NB4 (cell line): ENCODE measurements around the gene SLC35E4.

Source experiments
- POLR2A ChIP-seq: IDR thresholded peaks from 2 replicates; pipeline ENCODE4 v1.6.1; 2011; ENCODE audit warnings: mild to moderate bottlenecking; ENCODE audit not compliant: insufficient read length; ENCODE audit errors: extremely low read depth
- TF ChIP-seq, protein P1 (sequence below): IDR thresholded peaks from one replicate; pipeline ENCODE4 v1.5.1; 2012; ENCODE audit warnings: low read depth, low read length
- TF ChIP-seq, protein P2 (sequence below): IDR thresholded peaks from 2 replicates; pipeline ENCODE4 v1.6.1; 2011; ENCODE audit warnings: low read depth, low read length

DNA sequence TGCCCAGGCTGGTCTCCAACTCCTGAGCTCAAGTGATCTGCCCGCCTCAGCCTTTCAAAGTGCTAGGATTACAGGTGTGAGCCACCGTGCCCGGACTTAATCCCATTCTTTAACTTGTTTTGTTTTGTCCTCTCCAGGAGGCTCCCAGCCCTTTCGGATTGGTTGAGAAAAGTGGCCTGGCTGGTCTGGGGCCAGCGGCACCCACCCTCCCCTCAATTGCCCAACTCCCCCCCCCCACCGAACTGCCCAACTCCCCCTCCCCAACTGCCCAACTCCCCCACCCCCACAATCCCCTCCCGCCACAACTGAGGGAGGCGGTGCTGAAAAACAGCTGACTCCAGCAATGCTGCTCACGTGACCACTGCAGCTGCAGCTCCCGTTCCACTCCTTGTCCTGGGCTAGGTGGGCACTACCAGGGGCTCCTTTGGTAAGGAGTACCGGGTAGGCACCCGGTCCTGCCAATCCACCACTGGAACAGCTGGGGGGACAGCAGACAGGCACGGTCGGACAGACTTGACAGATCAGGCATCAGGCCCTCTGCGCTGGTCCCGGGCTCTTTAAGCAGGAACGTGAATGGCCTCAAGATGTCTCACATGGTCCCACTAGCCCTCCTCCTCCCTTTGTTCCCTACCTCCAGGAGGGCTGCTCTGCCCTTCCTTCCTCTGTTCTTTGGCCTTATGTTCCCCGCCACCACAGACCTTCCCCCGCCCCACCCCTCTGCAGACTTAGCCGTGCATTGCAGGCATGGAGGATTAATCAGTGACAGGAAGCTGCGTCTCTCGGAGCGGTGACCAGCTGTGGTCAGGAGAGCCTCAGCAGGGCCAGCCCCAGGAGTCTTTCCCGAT lies 28.9 kb upstream of the SLC35E4 start, which contains the start of gene TCN2:
- TF ChIP-seq, protein P1, sequence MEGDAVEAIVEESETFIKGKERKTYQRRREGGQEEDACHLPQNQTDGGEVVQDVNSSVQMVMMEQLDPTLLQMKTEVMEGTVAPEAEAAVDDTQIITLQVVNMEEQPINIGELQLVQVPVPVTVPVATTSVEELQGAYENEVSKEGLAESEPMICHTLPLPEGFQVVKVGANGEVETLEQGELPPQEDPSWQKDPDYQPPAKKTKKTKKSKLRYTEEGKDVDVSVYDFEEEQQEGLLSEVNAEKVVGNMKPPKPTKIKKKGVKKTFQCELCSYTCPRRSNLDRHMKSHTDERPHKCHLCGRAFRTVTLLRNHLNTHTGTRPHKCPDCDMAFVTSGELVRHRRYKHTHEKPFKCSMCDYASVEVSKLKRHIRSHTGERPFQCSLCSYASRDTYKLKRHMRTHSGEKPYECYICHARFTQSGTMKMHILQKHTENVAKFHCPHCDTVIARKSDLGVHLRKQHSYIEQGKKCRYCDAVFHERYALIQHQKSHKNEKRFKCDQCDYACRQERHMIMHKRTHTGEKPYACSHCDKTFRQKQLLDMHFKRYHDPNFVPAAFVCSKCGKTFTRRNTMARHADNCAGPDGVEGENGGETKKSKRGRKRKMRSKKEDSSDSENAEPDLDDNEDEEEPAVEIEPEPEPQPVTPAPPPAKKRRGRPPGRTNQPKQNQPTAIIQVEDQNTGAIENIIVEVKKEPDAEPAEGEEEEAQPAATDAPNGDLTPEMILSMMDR, result no peak
- TF ChIP-seq POLR2A, result no peak
- TF ChIP-seq, protein P2, sequence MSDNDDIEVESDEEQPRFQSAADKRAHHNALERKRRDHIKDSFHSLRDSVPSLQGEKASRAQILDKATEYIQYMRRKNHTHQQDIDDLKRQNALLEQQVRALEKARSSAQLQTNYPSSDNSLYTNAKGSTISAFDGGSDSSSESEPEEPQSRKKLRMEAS, result no peak
